KMS-11 (cell line): Measurements from ENCODE around the gene ZBTB7C.

ENCODE experiments used
- H2AFZ ChIP-seq: fragments of 200-600 bp; sonication (generic); 2 replicates; pipeline ENCODE4 v1.6.1; 2016; ENCODE audit warnings: antibody characterized with exemption, mixed run types, low read depth
- H3K27ac ChIP-seq: fragments of 200-600 bp; sonication (generic); 2 replicates; pipeline ENCODE4 v1.6.1; 2016; ENCODE audit warnings: mild to moderate bottlenecking, mixed run types
- H3K27me3 ChIP-seq: fragments of 200-600 bp; sonication (generic); 2 replicates; pipeline ENCODE4 v1.6.1; 2017; ENCODE audit warnings: mild to moderate bottlenecking, low read depth, mixed run types, moderate library complexity; ENCODE audit not compliant: insufficient read depth
- H3K36me3 ChIP-seq: fragments of 200-600 bp; sonication (generic); 2 replicates; pipeline ENCODE4 v1.6.1; 2017; ENCODE audit warnings: mild to moderate bottlenecking, mixed run types; ENCODE audit not compliant: insufficient read depth
- H3K4me1 ChIP-seq: fragments of 200-600 bp; sonication (generic); 2 replicates; pipeline ENCODE4 v1.6.1; 2016; ENCODE audit warnings: mild to moderate bottlenecking, low read depth, mixed run types; ENCODE audit not compliant: poor library complexity, severe bottlenecking
- H3K4me2 ChIP-seq: fragments of 200-600 bp; sonication (generic); 2 replicates; pipeline ENCODE4 v1.7.0; 2016; ENCODE audit warnings: mild to moderate bottlenecking, mixed run types
- H3K4me3 ChIP-seq: fragments of 200-600 bp; sonication (generic); IDR thresholded peaks from 2 replicates; pipeline ENCODE4 v1.6.1; 2017; ENCODE audit warnings: low read depth, low read length, mixed read lengths; ENCODE audit not compliant: insufficient read depth
- H3K79me2 ChIP-seq: fragments of 200-600 bp; sonication (generic); 2 replicates; pipeline ENCODE4 v1.6.1; 2016; ENCODE audit warnings: low read depth, mixed run types; ENCODE audit not compliant: insufficient read depth
- H3K9ac ChIP-seq: fragments of 200-600 bp; sonication (generic); 2 replicates; pipeline ENCODE4 v1.6.1; 2016; ENCODE audit warnings: mild to moderate bottlenecking, mixed run types
- H4K20me1 ChIP-seq: fragments of 200-600 bp; sonication (generic); 2 replicates; pipeline ENCODE4 v1.6.1; 2016; ENCODE audit warnings: mild to moderate bottlenecking, mixed run types; ENCODE audit not compliant: insufficient read depth
- TF ChIP-seq, protein P1 (sequence below): fragments of 200-600 bp; sonication (generic); conservative IDR thresholded peaks from 2 replicates; pipeline ENCODE4 v1.6.1; 2017; ENCODE audit warnings: low read depth, mild to moderate bottlenecking, antibody characterized with exemption, low read length, moderate library complexity, mixed read lengths

ZBTB7C gene

DNA sequence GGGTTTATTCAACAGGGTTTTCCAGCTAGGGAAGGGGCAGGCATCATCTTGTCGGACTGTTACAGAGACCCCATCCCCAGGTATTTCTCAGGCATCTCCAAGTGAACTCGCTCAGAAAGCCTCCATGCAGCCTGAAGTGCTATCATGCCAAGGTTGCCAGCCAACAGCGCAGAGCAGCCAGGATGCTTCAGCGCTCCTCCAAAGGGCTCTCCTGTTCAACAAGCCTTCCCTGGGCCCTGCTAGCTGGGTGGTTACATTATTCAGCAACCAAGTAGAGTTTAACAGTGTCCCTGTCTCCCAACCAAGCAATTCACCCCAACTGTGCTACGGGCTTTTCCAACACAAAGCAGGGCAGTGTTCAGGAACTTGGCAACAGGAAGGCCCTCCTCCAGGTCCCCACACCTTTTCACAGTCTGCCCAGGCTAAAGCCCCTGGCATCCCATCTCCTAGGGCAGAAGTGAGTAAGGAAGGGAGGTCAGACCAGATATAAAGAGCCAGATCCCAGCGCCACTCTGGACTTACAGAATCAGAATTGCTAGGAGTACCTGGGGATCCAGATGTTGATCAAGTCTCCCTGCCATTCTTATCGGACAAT is 52.9 kb downstream of the ZBTB7C start:
- Histone ChIP-seq H3K27me3 (no peaks in the 10 kb centered on the region), H3K4me1 (no peaks in the 10 kb centered on the region), H3K36me3 (no peaks in the 10 kb centered on the region), H3K9ac (no peak overlapping the region), H3K4me2 (no peak overlapping the region), H4K20me1 (no peaks in the 10 kb centered on the region), H2AFZ (no peak overlapping the region), H3K27ac (no peak overlapping the region), H3K4me3 (no peak overlapping the region), H3K79me2 (no peaks in the 10 kb centered on the region)
- TF ChIP-seq, protein P1, sequence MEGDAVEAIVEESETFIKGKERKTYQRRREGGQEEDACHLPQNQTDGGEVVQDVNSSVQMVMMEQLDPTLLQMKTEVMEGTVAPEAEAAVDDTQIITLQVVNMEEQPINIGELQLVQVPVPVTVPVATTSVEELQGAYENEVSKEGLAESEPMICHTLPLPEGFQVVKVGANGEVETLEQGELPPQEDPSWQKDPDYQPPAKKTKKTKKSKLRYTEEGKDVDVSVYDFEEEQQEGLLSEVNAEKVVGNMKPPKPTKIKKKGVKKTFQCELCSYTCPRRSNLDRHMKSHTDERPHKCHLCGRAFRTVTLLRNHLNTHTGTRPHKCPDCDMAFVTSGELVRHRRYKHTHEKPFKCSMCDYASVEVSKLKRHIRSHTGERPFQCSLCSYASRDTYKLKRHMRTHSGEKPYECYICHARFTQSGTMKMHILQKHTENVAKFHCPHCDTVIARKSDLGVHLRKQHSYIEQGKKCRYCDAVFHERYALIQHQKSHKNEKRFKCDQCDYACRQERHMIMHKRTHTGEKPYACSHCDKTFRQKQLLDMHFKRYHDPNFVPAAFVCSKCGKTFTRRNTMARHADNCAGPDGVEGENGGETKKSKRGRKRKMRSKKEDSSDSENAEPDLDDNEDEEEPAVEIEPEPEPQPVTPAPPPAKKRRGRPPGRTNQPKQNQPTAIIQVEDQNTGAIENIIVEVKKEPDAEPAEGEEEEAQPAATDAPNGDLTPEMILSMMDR = no peak

DNA sequence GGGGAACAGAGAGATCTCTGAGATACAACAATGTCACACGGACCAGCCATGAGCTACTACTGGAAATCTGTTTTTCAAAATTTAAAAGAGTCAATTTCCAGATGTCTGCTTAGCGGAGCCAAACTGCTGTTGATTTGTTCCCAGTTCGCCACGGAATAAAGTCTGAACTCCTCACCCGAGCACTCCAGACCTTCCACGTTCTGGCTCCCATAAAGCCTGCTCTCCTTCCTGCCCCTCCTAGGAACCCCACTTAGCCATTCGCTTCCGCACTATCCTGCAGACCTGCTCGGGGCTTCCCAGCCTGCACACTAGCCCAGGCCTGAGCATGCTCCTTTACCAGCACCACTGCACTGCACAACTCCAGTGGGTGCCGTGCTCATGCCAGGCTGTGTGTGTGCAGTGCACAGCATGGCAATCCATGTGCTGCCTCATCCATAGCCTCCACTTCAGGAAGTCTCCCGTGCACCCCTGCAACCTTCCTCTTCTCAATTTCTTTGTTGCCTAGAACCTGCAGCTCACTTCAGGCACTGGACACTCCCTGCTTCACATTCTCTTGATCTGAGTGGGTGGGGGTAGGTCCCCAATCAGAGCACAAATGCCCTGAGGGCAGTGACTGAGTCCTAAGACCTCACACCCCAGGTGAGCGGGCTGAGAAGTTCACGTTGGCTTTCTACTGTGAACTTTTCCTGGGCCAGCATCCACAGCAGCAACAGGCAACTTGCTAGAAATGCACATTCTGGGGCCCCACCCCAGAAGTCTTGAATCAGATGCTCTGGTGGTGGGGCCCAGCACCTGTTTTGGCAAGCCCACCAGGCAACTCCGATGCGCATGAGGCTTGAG is 53.7 kb downstream of the ZBTB7C start:
- TF ChIP-seq, protein P1 = no peak
- Histone ChIP-seq H3K4me2 (no peak overlapping the region), H2AFZ (no peak overlapping the region), H3K27me3 (no peaks in the 10 kb centered on the region), H3K4me1 (no peaks in the 10 kb centered on the region), H3K79me2 (no peaks in the 10 kb centered on the region), H3K36me3 (no peaks in the 10 kb centered on the region), H3K4me3 (no peak overlapping the region), H3K9ac (no peak overlapping the region), H4K20me1 (no peaks in the 10 kb centered on the region), H3K27ac (no peak overlapping the region)

DNA sequence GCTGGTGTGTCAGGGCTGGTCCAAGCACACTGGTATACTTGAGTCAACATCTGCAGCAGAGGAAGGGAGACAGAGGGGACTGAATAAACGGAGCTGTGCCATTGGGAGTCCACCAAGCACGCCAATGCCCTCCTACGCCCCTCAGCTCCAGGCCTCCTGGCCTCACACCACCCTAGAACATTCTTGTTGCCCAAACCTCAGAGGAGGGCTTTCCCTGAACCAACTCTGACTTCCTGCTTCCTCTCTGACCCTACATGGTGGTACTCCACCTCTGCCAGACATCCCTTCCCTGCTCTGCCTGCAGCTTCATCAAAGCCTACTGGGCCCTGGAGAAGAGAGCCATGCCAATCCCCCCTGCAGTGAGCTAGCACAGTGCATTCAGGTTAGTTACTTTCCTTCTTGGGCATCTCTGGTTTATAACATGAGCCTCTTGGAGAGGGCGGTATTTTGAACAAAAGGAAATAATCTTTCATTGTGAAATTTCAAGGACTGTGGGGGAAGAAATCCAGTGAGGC is 54.4 kb downstream of the ZBTB7C start:
- Histone ChIP-seq H3K9ac (no peak overlapping the region), H3K36me3 (no peaks in the 10 kb centered on the region), H3K4me2 (no peak overlapping the region), H2AFZ (no peak overlapping the region), H3K4me3 (no peak overlapping the region), H3K27ac (no peak overlapping the region), H3K79me2 (no peaks in the 10 kb centered on the region), H3K4me1 (no peaks in the 10 kb centered on the region), H3K27me3 (no peaks in the 10 kb centered on the region), H4K20me1 (no peaks in the 10 kb centered on the region)
- TF ChIP-seq, protein P1 = no peak

DNA sequence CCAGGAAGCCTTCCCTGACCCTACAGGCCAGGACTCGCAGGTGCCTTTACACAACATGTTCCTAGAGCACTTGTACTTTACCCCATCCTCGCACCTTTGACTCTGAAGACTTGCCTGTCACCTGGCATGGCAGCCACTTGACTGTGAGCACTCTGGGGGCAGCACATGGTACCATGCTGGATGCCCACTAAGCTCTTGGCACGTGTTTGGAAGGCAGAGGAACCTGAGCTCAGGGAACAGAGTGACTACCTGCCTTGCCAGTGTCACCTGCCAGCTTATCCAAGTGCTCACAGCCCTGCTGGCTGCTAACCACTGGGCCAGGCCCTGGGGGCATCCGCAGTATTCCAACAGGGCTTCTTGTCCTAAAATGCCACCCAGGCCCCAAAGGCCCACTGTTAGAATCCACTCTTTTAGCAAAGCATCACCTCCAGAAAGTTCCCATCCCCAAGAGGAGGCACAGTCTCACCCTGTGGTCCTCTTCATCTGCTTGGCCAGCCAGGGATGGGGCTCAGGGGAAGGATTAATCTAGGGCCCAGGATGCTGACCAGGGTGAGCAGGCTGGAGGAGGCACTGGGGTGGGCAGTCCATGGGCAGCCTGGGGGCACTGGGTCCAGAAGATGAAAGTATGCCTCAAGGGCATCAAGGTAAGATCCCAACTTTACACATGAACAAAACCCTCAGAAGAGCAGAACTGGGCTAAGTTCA is 57.0 kb downstream of the ZBTB7C start:
- Histone ChIP-seq H4K20me1 (no peaks in the 10 kb centered on the region), H3K9ac (no peak overlapping the region), H2AFZ (no peak overlapping the region), H3K79me2 (no peaks in the 10 kb centered on the region), H3K4me1 (no peaks in the 10 kb centered on the region), H3K36me3 (no peaks in the 10 kb centered on the region), H3K27ac (no peak overlapping the region), H3K4me3 (no peak overlapping the region), H3K4me2 (no peak overlapping the region), H3K27me3 (no peaks in the 10 kb centered on the region)
- TF ChIP-seq, protein P1 = no peak
